D721Med (cell line): ENCODE measurements around the gene XRCC4.
A peak's percentile ranks its signal among the peaks of the same experiment; 100 is the strongest.

Source experiments
- DNase-seq: peaks from one replicate; pipeline ENCODE4 v3.0.0; 2011; ENCODE audit warnings: low spot score; ENCODE audit not compliant: insufficient read length
- FAIRE-seq: peaks from 2 replicates; lab custom pipeline; 2011; peaks lifted over from hg19 to GRCh38; lab: Jason Lieb, UNC
- TF ChIP-seq, protein P1 (sequence below): IDR thresholded peaks from 2 replicates; pipeline ENCODE4 v1.5.1; 2012; ENCODE audit warnings: mild to moderate bottlenecking, control low read depth; ENCODE audit not compliant: insufficient read depth; ENCODE audit errors: missing control alignments

The XRCC4 gene

GRCh38 chr5:83323557-83324180 is 246.3 kb downstream of the XRCC4 start:
- TF ChIP-seq, protein P1, sequence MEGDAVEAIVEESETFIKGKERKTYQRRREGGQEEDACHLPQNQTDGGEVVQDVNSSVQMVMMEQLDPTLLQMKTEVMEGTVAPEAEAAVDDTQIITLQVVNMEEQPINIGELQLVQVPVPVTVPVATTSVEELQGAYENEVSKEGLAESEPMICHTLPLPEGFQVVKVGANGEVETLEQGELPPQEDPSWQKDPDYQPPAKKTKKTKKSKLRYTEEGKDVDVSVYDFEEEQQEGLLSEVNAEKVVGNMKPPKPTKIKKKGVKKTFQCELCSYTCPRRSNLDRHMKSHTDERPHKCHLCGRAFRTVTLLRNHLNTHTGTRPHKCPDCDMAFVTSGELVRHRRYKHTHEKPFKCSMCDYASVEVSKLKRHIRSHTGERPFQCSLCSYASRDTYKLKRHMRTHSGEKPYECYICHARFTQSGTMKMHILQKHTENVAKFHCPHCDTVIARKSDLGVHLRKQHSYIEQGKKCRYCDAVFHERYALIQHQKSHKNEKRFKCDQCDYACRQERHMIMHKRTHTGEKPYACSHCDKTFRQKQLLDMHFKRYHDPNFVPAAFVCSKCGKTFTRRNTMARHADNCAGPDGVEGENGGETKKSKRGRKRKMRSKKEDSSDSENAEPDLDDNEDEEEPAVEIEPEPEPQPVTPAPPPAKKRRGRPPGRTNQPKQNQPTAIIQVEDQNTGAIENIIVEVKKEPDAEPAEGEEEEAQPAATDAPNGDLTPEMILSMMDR: no peak
- FAIRE-seq (no peak), DNase-seq (no peak)

DNA sequence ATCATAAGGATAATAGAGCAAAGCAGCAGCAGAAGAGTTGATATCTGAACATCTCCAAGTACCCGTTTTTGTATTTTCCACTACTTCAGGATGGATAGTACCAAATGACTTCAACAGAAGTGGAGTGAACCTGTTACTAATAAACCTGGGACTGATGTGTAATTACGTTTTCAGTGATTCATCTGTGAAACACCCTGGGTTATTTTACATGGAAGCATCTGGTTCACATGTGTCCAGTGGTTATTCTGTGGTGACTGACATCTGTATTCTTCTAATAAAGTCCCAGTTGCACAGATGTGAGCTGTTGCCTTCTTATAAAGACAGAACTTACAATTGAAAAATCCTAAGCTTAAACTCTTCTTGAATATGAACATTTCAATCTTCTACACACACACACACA is 254.5 kb downstream of the XRCC4 start:
- TF ChIP-seq, protein P1: no peak
- no peak for FAIRE-seq
- DNase-seq: no peak

- FAIRE-seq (no peak), DNase-seq (no peak)
- TF ChIP-seq, protein P1: no peak
These were observed 260.2 kb downstream of the XRCC4 start for GRCh38 chr5:83337453-83338035.

DNA sequence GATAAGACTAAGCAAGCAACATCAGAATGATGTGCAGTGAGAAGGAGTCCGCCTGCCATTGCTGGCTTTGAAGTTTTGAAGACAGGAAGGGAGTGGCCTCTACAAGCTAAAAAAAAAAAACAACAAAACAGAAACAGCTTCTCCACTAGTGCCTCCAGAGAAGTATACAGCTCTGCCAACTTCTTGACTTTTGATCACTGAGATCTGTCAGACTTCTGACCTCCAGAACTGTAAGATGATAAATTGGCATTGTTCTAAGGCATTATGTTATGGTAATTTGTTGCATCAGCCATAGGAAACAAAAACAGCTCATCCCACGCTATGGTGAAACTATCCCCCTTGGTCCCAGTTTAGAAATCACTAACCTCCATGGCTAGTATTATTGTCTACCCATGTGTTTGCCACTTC is 263.2 kb downstream of the XRCC4 start:
- FAIRE-seq (no peak), DNase-seq (no peak)
- TF ChIP-seq, protein P1: no peak

DNA sequence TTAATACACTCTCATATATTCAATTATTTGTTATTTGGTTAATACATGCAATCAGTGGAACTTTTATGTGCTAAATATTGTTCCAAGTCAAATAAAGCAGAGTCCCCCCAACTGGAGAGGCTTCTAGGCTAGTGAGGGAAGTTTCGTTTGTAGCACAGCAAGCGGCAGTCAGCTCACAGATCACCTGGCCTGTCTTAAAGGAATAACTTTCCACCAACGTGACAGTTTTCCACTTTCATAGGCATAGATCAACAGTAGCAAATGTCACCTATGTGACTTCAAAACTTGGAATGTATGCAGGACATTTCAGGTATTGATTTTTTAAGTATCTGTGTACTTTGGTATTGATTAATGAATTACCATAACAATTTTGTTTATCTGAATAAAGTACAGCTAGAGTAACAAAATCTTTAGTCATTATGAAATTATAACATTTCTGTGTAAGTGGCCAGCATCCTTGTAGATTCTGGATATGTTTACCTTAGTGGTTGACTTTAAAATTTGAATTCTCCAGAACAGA is 264.5 kb downstream of the XRCC4 start:
- DNase-seq (no peak), FAIRE-seq (no peak)
- TF ChIP-seq, protein P1: no peak

- FAIRE-seq: no peak
- no peak for DNase-seq
- TF ChIP-seq, protein P1: no peak
These were observed 265.1 kb downstream of the XRCC4 start for GRCh38 chr5:83342465-83342864.

- DNase-seq (no peak), FAIRE-seq (peak; percentile 29)
- TF ChIP-seq, protein P1: no peak
These were observed 266.0 kb downstream of the XRCC4 start for GRCh38 chr5:83343299-83343698.
